Suprapubic skin (tissue), 4 donors: ENCODE data around the gene NRARP. TPM values are rescaled to one million over a fixed set of nuclear protein-coding genes. Genes with fewer than 3 reads are reported as not detected.
"Not testable (repeated sequence)": the region's sequence is repeated elsewhere in the genome, so short reads cannot be mapped to it uniquely, and the experiment has no call there.

ENCODE experiments used
- DNase-seq, 2 donors: peaks; one replicate each; pipeline ENCODE4 v3.0.0-alpha.2; 2019; ENCODE audit warnings: low spot score in 2 of 2
- H3K27ac ChIP-seq: fragments of 200-600 bp; sonication (generic); one replicate; pipeline ENCODE4 v1.5.1; 2019
- H3K27me3 ChIP-seq: fragments of 200-600 bp; sonication (generic); one replicate; pipeline ENCODE4 v1.5.1; 2019
- H3K36me3 ChIP-seq: fragments of 200-600 bp; sonication (generic); one replicate; pipeline ENCODE4 v1.5.1; 2019
- H3K4me1 ChIP-seq: fragments of 200-600 bp; sonication (generic); one replicate; pipeline ENCODE4 v1.5.1; 2019
- H3K4me3 ChIP-seq: fragments of 200-600 bp; sonication (generic); one replicate; pipeline ENCODE4 v1.5.1; 2019; ENCODE audit warnings: mild to moderate bottlenecking
- H3K9me3 ChIP-seq: fragments of 200-600 bp; sonication (generic); one replicate; pipeline ENCODE4 v1.5.1; 2019
- EP300 ChIP-seq: sonication (generic); formaldehyde crosslinking; IDR thresholded peaks from one replicate; pipeline ENCODE4 v1.6.1; 2017; ENCODE audit warnings: antibody characterized with exemption
- POLR2A ChIP-seq, 2 donors: fragments of 450-650 bp; IDR thresholded peaks; one replicate each; pipeline ENCODE4 v1.6.1; 2017; ENCODE audit warnings: antibody characterized with exemption in 2 of 2, mild to moderate bottlenecking in 2 of 2, moderate library complexity in 2 of 2
- POLR2AphosphoS5 ChIP-seq, 3 donors: sonication (generic); formaldehyde crosslinking; IDR thresholded peaks; one replicate each; pipeline ENCODE4 v1.6.1; 2017; ENCODE audit warnings: antibody characterized with exemption in 3 of 3
- WGBS: methylation state at CpG from one replicate; pipeline ENCODE4 v1.1.5; 2018; 5-methylcytosine and 5-hydroxymethylcytosine counted together
- total RNA-seq, 4 donors: library from RNA; depleted of rRNA; stranded (reverse); fragments of >200 nt; gene quantifications; one replicate each; pipeline ENCODE4 v1.1.0, GENCODE V29; 2016
- TF ChIP-seq, protein P1 (sequence below), 2 donors: fragments of 200-600 bp in 1 of 2; fragments of 450-650 bp in 1 of 2; sonication (generic) in 1 of 2; IDR thresholded peaks; one replicate each; pipeline ENCODE4 v1.5.1; 2016 to 2019; ENCODE audit warnings: antibody characterized with exemption in 2 of 2, mild to moderate bottlenecking in 1 of 2, moderate library complexity in 1 of 2

Gene NRARP
- total RNA-seq, 4 donors from 2014 or later: 25.3 to 69.0 (median 65.5) TPM

DNA sequence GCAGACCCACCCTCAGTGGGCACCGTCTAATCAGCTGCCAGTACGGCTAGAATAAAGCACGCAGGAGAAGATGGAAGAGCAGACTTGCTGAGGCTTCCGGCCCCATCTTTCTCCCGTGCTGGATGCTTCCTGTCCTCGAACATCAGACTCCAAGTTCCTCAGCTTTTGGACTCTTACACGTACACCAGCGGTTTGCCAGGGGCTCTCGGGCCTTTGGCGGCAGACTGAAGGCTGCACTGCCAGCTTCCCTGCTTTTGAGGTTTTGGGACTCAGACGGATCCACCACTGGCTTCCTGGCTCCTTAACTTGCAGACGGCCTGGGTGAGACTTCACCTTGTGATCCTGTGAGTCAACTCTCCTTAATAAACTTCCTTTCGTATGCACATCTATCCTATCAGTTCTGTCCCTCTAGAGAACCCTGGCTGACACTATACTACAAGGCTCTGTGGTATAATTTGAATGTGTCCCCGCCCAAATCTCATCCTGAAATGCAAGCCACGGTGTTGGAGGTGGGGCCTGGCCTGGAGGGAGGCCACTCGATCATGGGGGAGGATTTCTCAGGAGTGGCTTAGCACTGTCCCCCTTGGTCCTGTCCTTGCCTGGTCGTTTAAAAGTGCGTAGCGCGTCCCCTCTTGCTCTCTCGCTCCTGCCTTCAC, 31.1 kb upstream of the NRARP start:
- Histone ChIP-seq H3K9me3 (peaks cover 10% of the 10 kb centered on the region), H3K4me1 (no peaks in the 10 kb centered on the region), H3K27ac (no peak overlapping the region), H3K36me3 (no peaks in the 10 kb centered on the region), H3K4me3 (no peak overlapping the region), H3K27me3 (no peaks in the 10 kb centered on the region)
- TF ChIP-seq EP300: no peak
- TF ChIP-seq, protein P1, sequence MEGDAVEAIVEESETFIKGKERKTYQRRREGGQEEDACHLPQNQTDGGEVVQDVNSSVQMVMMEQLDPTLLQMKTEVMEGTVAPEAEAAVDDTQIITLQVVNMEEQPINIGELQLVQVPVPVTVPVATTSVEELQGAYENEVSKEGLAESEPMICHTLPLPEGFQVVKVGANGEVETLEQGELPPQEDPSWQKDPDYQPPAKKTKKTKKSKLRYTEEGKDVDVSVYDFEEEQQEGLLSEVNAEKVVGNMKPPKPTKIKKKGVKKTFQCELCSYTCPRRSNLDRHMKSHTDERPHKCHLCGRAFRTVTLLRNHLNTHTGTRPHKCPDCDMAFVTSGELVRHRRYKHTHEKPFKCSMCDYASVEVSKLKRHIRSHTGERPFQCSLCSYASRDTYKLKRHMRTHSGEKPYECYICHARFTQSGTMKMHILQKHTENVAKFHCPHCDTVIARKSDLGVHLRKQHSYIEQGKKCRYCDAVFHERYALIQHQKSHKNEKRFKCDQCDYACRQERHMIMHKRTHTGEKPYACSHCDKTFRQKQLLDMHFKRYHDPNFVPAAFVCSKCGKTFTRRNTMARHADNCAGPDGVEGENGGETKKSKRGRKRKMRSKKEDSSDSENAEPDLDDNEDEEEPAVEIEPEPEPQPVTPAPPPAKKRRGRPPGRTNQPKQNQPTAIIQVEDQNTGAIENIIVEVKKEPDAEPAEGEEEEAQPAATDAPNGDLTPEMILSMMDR (IDR thresholded peaks at IDR 0.05): no peak
- TF ChIP-seq POLR2A (IDR thresholded peaks at IDR 0.05): no peak
- TF ChIP-seq POLR2AphosphoS5 (IDR thresholded peaks at IDR 0.05): no peak
- WGBS: 79% methylated on average over 21 of the region's 21 CpGs
- DNase-seq: no peak

- Histone ChIP-seq H3K4me1 (no peaks in the 10 kb centered on the region), H3K27me3 (no peaks in the 10 kb centered on the region), H3K27ac (no peak overlapping the region), H3K36me3 (no peaks in the 10 kb centered on the region), H3K4me3 (no peak overlapping the region), H3K9me3 (peaks cover 9% of the 10 kb centered on the region)
- TF ChIP-seq EP300 (no peak), POLR2A (IDR thresholded peaks at IDR 0.05) (no peak), POLR2AphosphoS5 (IDR thresholded peaks at IDR 0.05) (no peak)
- TF ChIP-seq, protein P1 (IDR thresholded peaks at IDR 0.05): no peak
- 91% methylated on average over 9 of the region's 9 CpGs for WGBS
- no peak for DNase-seq
Measured at GRCh38 chr9:137331929-137332328, 29.9 kb upstream of the NRARP start.

DNA sequence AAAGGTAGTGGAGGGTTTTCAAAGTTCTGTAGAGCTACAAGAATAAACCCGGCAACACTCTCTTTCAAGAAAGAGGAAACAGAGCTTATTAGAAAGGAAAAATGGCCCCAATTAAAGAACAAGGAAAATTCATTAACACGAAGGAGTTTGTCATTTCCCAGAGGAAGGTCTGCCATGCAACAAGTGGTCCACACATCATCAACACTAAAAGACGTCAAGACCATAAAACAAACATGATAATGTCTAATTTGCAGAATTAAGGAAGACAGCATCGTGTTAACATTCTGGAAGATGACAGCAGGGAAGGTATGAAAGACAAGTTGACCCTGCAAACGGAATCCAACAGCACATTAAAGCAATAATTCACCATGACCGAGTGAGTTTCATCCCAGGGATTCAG, 28.6 kb upstream of the NRARP start:
- H3K27ac ChIP-seq: no peak overlapping the region
- H3K4me3 ChIP-seq: no peak overlapping the region
- H3K36me3 ChIP-seq: no peaks in the 10 kb centered on the region
- TF ChIP-seq, protein P1 (IDR thresholded peaks at IDR 0.05): no peak
- no peak for TF ChIP-seq POLR2AphosphoS5 (IDR thresholded peaks at IDR 0.05)
- TF ChIP-seq EP300: no peak
- no peak for TF ChIP-seq POLR2A (IDR thresholded peaks at IDR 0.05)
- 87% methylated on average over 6 of the region's 6 CpGs for WGBS
- H3K27me3 ChIP-seq: no peaks in the 10 kb centered on the region
- DNase-seq: no peak
- no peaks in the 10 kb centered on the region for H3K4me1 ChIP-seq
- no peaks in the 10 kb centered on the region for H3K9me3 ChIP-seq

DNA sequence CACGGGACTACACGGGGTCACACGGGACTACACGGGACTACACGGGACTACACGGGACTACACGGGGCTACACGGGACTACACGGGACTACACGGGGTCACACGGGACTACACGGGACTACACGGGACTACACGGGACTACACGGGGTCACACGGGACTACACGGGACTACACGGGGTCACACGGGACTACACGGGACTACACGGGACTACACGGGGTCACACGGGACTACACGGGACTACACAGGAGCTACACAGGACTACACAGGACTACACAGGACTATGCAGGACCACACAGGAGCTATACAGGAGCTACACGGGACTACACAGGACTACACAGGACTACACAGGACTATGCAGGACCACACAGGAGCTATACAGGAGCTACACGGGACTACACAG, 27.5 kb upstream of the NRARP start:
- DNase-seq, H3K27me3 ChIP-seq, H3K27ac ChIP-seq, H3K9me3 ChIP-seq, H3K4me1 ChIP-seq, H3K4me3 ChIP-seq, H3K36me3 ChIP-seq: not testable (repeated sequence)
- WGBS: 33% methylated on average over 3 of the region's 26 CpGs

DNA sequence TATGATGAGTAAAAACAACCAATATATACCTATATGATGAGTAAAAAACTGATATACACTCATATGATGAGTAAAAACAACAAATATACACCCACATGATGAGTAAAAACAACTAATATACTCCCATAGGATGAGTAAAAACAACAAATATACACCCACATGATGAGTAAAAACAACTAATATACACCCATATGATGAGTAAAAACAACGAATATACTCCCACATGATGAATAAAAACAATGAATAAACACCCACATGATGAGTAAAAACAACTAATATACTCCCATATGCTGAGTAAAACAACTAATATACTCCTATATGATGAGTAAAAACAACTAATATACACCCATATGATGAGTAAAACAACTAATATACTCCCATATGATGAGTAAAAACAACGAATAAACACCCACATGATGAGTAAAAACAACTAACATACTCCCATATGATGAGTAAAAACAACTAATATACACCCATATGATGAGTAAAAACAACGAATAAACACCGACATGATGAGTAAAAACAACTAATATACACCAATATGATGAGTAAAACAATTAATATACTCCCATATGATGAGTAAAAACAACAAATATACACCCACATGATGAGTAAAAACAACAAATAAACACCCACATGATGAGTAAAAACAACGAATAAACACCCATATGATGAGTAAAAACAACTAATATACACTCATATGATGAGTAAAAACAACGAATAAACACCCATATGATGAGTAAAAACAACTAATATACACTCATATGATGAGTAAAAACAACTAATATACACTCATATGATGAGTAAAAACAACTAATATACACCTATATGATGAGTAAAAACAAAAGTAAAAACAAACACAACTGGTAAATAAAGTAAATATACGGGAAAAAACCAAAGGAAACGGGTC, 25.8 kb upstream of the NRARP start:
- H3K27ac ChIP-seq, H3K4me1 ChIP-seq, DNase-seq, H3K27me3 ChIP-seq, H3K9me3 ChIP-seq, H3K4me3 ChIP-seq, H3K36me3 ChIP-seq: not testable (repeated sequence)
- WGBS: 72% methylated on average over 8 of the region's 8 CpGs

DNA sequence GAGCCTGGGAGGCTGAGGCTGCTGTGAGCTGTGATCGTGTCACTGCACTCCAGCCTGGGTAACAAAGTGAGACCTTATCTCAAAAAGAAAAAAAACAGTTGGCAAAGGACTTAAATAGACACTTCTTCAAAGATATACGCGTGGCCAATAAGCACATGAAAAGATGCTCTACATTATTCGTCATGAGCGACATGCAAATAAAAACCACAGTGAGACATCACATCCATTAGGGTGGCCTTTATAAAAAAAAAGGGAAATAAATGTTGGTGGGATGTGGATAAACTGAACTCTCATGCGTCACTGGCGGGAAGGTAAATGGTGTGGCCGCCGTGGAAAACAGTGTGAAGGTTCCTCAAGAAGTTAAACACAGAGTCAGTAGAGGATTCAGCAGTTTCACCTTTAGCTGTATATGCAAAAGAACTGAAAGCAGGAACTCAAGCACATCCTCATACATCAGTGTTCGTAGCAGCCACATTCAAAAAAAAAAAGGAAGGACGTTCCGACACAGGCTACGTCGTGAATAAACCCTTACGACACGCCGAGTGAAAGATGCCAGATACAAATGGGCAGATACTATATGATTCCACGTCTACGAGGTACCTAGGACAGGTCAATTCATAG, 24.5 kb upstream of the NRARP start:
- TF ChIP-seq POLR2AphosphoS5 (IDR thresholded peaks at IDR 0.05) (no peak), POLR2A (IDR thresholded peaks at IDR 0.05) (no peak), EP300 (no peak)
- TF ChIP-seq, protein P1 (IDR thresholded peaks at IDR 0.05): no peak
- Histone ChIP-seq H3K27me3 (no peaks in the 10 kb centered on the region), H3K27ac (no peak overlapping the region), H3K4me3 (no peak overlapping the region), H3K4me1 (no peaks in the 10 kb centered on the region), H3K36me3 (no peaks in the 10 kb centered on the region), H3K9me3 (no peaks in the 10 kb centered on the region)
- WGBS: 82% methylated on average over 19 of the region's 19 CpGs
- DNase-seq: no peak
